Glutamatergic neuron (in vitro differentiated cells): ENCODE results near the gene SPEN. TPM values are rescaled to one million over a fixed set of nuclear protein-coding genes. Genes with fewer than 3 reads are reported as not detected.
A peak's percentile ranks its signal among the peaks of the same experiment; 100 is the strongest.

Experiments
- DNase-seq: peaks from one replicate; pipeline ENCODE4 v3.0.0; 2022
- H3K27ac Mint-ChIP-seq: one replicate; pipeline ENCODE4 v1.8.0; 2020; ENCODE audit warnings: mild to moderate bottlenecking, mixed read lengths, inconsistent platforms; ENCODE audit not compliant: unreplicated experiment
- H3K27me3 Mint-ChIP-seq: one replicate; pipeline ENCODE4 v1.8.0; 2020; ENCODE audit warnings: mild to moderate bottlenecking, moderate library complexity, mixed read lengths, inconsistent platforms; ENCODE audit not compliant: unreplicated experiment
- H3K36me3 Mint-ChIP-seq: one replicate; pipeline ENCODE4 v1.8.0; 2020; ENCODE audit warnings: mild to moderate bottlenecking, mixed read lengths, inconsistent platforms; ENCODE audit not compliant: unreplicated experiment
- H3K4me1 Mint-ChIP-seq: one replicate; pipeline ENCODE4 v1.8.0; 2020; ENCODE audit warnings: mild to moderate bottlenecking, low read depth, mixed read lengths, inconsistent platforms; ENCODE audit not compliant: unreplicated experiment
- H3K4me3 Mint-ChIP-seq: one replicate; pipeline ENCODE4 v1.8.0; 2020; ENCODE audit warnings: mild to moderate bottlenecking, mixed read lengths, inconsistent platforms; ENCODE audit not compliant: unreplicated experiment
- H3K9me3 Mint-ChIP-seq: one replicate; pipeline ENCODE4 v1.8.0; 2020; ENCODE audit warnings: mild to moderate bottlenecking, moderate library complexity, mixed read lengths, inconsistent platforms; ENCODE audit not compliant: unreplicated experiment
- total RNA-seq: library from RNA; stranded (reverse); fragmentation: NEBNext Ultra II Directional; extraction: Animal tissue kit (Norgen Biotek cat#: 25700); gene quantifications from one replicate; pipeline ENCODE4 v1.2.1, GENCODE V29; 2021; ENCODE audit not compliant: unreplicated experiment
- TF ChIP-seq, protein P1 (sequence below): fragments of 200-600 bp; sonication (generic); IDR thresholded peaks from one replicate; pipeline ENCODE4 v1.5.0; 2021; ENCODE audit not compliant: partially characterized antibody, unreplicated experiment

SPEN gene
- total RNA-seq, 1 donor from 2014 or later = 52.4 TPM

DNA sequence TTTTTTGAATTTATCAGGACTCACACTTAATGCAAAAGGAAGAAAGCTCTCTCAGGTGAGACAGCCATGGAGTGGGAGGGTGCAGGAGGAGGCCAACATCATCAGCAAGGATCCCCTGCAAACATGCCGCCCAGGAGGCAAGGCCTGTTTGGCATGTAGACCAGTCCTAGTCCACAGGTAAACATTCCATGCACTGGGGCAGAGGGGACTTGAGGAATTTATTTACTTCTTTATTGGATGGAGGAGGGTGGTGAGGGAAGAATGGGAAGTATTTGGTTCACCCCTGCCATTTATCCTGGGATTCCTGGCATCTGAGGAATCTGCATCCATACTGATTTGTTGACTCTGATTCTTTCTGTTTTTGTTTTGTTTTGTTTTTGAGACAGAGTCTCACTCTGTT lies 38.6 kb upstream of the SPEN start:
- Mint-ChIP-seq H3K36me3 (no peaks in the 10 kb centered on the region), H3K4me1 (no peaks in the 10 kb centered on the region), H3K4me3 (no peak overlapping the region), H3K9me3 (peaks cover 2% of the 10 kb centered on the region), H3K27me3 (peaks cover 6% of the 10 kb centered on the region), H3K27ac (no peak overlapping the region)
- DNase-seq = no peak
- TF ChIP-seq, protein P1, sequence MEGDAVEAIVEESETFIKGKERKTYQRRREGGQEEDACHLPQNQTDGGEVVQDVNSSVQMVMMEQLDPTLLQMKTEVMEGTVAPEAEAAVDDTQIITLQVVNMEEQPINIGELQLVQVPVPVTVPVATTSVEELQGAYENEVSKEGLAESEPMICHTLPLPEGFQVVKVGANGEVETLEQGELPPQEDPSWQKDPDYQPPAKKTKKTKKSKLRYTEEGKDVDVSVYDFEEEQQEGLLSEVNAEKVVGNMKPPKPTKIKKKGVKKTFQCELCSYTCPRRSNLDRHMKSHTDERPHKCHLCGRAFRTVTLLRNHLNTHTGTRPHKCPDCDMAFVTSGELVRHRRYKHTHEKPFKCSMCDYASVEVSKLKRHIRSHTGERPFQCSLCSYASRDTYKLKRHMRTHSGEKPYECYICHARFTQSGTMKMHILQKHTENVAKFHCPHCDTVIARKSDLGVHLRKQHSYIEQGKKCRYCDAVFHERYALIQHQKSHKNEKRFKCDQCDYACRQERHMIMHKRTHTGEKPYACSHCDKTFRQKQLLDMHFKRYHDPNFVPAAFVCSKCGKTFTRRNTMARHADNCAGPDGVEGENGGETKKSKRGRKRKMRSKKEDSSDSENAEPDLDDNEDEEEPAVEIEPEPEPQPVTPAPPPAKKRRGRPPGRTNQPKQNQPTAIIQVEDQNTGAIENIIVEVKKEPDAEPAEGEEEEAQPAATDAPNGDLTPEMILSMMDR = no peak

DNA sequence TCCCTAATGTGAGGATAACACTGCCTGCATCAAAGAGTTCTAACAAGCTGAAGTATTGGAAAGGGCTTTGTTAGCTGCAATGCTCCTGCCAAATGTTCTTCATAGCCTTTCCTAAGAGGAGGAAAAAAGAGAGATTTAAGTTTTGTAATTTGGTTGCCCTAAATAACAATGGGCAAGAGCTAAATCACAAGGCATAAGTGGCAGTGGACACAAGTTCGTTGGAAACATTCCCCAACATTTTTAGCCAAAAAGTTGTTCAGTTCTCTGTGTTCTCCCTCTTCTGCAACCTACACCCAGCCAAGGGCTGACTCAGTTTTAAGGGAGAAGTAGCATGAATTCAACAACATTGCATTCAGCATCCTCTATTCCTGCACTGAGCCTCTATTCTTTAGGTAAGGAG lies 37.4 kb upstream of the SPEN start:
- Mint-ChIP-seq H3K9me3 (peaks cover 2% of the 10 kb centered on the region), H3K4me3 (no peak overlapping the region), H3K36me3 (no peaks in the 10 kb centered on the region), H3K27ac (no peak overlapping the region), H3K4me1 (no peaks in the 10 kb centered on the region), H3K27me3 (peaks cover 6% of the 10 kb centered on the region)
- DNase-seq = no peak
- TF ChIP-seq, protein P1 = no peak

DNA sequence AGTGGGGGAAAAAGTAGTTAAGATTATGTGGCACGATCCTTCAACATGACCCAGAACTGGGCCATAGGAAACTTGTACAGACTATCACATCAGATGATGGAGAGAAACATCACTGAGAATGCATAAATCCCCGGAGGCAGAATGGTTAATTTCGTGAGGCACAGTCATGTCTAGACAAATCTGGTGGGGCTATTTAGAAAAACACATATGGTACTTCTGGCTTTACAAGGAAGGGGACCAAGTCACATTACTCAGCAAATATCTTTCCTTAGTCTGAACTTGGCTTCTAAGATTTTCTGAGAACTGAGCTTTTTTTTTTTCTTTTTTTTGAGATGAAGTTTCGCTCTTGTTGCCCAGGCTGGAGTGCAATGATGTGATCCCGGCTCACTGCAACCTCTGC lies 30.8 kb upstream of the SPEN start:
- Mint-ChIP-seq H3K4me1 (peaks cover 9% of the 10 kb centered on the region), H3K27me3 (no peaks in the 10 kb centered on the region)

DNA sequence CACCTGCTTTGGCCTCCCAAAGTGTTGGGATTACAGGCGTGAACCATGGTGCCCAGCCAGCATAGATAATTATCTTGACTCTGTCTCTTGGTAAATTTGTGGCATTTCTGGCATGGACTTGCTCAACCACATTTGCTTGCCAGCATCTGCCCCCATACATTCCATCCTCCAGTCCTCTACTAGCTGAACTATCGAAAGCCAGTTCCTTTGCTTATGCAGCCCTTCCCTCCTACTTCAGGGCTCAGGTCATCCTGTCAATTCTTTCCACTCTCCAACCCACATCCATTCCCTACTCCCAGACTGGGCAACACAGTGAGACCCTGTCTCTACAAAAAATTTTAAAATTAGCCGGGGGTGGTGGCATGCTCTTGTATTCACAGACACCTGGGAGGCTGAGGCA lies 27.0 kb upstream of the SPEN start:
- TF ChIP-seq, protein P1 = no peak
- no peak for DNase-seq
- Mint-ChIP-seq H3K9me3 (peaks cover 3% of the 10 kb centered on the region), H3K4me3 (no peak overlapping the region), H3K4me1 (peaks cover 9% of the 10 kb centered on the region), H3K36me3 (no peaks in the 10 kb centered on the region), H3K27me3 (no peaks in the 10 kb centered on the region), H3K27ac (no peak overlapping the region)

More for the DNA sequence above, 30.8 kb upstream of the SPEN start:
- peak overlapping the region; percentile 39 for H3K4me3 Mint-ChIP-seq
- TF ChIP-seq, protein P1 = no peak
- H3K9me3 Mint-ChIP-seq = peaks cover 3% of the 10 kb centered on the region
- no peak overlapping the region for H3K27ac Mint-ChIP-seq
- H3K36me3 Mint-ChIP-seq = no peaks in the 10 kb centered on the region
- DNase-seq = no peak

DNA sequence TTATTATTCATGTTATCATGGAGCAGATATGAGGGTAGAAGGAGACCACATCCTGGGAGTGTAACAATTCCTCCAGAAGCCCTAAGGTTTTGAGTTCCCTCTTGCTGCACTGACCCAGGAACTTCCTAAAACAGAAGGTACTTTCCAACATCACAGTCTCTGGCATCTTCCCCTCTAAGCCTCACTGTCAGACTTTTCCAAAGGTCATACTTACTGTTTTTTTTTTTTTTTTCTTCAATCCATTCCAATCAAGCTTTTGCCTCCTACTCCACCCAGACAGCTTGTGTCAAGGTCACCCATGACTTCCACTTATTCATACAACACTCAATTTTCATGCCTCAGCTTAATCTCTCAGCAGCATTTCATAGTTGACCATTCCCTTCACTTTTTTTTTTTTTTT lies 21.7 kb upstream of the SPEN start:
- no peak overlapping the region for H3K27ac Mint-ChIP-seq
- H3K27me3 Mint-ChIP-seq = peaks cover 4% of the 10 kb centered on the region
- no peaks in the 10 kb centered on the region for H3K36me3 Mint-ChIP-seq
- DNase-seq = no peak
- no peaks in the 10 kb centered on the region for H3K9me3 Mint-ChIP-seq
- no peaks in the 10 kb centered on the region for H3K4me1 Mint-ChIP-seq
- TF ChIP-seq, protein P1 = no peak
- H3K4me3 Mint-ChIP-seq = no peak overlapping the region
